Measurements from ENCODE around the gene FNIP1. TPM values are rescaled to one million over a fixed set of nuclear protein-coding genes. Genes with fewer than 3 reads are reported as not detected.

Gene FNIP1
- total and polyA plus RNA-seq, 2 experiments from 2014 or later, result 8.2 to 27.9 TPM

DNA sequence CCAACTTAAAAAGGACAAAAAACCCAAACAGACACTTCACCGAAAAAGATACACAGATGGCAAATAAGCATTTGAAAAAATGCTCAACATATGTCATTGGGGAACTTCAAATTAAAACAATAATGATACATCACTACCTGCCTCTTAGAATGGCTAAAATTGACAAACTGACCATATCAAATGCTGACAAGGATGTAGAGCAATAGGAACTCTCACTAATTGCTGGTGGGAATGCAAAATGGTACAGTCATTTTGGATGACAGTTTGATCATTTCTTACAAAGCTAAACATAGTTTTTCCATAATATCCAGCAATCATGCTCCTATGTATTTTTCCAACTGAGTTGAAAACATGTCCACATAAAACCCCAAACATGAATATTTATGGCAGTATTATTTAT is 102.9 kb downstream of the FNIP1 start:
- no peaks in the 10 kb centered on the region for H3K36me3 ChIP-seq (ENCODE audit: insufficient read depth)
- H3F3A ChIP-seq (replicated peaks; ENCODE audit: low read depth), result no peaks in the 10 kb centered on the region
- Mint-ChIP-seq H3K27ac (no peak overlapping the region), H3K36me3 (ENCODE audit: low read depth) (peaks cover 21% of the 10 kb centered on the region), H3K9me3 (no peaks in the 10 kb centered on the region), H3K4me1 (no peaks in the 10 kb centered on the region), H3K27me3 (ENCODE audit: insufficient read depth, low read depth, poor library complexity) (no peaks in the 10 kb centered on the region), H3K4me3 (no peak overlapping the region)
- no peaks in the 10 kb centered on the region for H4K20me1 ChIP-seq (replicated peaks; ENCODE audit: insufficient read depth)
- no peak overlapping the region for H3K27ac ChIP-seq (ENCODE audit: low read depth)
- H3K79me2 ChIP-seq (replicated peaks; ENCODE audit: insufficient read depth), result no peaks in the 10 kb centered on the region
- no peak overlapping the region for H3K4me3 ChIP-seq
- no peak for DNase-seq (ENCODE audit: low spot score)
- H3K4me1 ChIP-seq (ENCODE audit: insufficient read depth), result no peaks in the 10 kb centered on the region
- no peak overlapping the region for H2AFZ ChIP-seq
- H3K27me3 ChIP-seq (ENCODE audit: insufficient read depth), result no peaks in the 10 kb centered on the region
- no peak overlapping the region for H3K4me2 ChIP-seq
- TF ChIP-seq EZH2phosphoT487 (IDR thresholded peaks at IDR 0.05; ENCODE audit: unreplicated experiment), result no peak
- no peak for TF ChIP-seq CREB1 (CRISPR knock-in tag; IDR thresholded peaks at IDR 0.05; ENCODE audit: low read depth)
- no peak for TF ChIP-seq JUNB (IDR thresholded peaks at IDR 0.05; ENCODE audit: unreplicated experiment)
- TF ChIP-seq NANOG (IDR thresholded peaks at IDR 0.05; ENCODE audit: borderline replicate concordance), result no peak
- no peak for TF ChIP-seq POLR2AphosphoS5 (IDR thresholded peaks at IDR 0.05; ENCODE audit: low read depth)
- no peak for TF ChIP-seq EZH2 (IDR thresholded peaks at IDR 0.05; ENCODE audit: low read depth, unreplicated experiment)
- TF ChIP-seq, protein P1, sequence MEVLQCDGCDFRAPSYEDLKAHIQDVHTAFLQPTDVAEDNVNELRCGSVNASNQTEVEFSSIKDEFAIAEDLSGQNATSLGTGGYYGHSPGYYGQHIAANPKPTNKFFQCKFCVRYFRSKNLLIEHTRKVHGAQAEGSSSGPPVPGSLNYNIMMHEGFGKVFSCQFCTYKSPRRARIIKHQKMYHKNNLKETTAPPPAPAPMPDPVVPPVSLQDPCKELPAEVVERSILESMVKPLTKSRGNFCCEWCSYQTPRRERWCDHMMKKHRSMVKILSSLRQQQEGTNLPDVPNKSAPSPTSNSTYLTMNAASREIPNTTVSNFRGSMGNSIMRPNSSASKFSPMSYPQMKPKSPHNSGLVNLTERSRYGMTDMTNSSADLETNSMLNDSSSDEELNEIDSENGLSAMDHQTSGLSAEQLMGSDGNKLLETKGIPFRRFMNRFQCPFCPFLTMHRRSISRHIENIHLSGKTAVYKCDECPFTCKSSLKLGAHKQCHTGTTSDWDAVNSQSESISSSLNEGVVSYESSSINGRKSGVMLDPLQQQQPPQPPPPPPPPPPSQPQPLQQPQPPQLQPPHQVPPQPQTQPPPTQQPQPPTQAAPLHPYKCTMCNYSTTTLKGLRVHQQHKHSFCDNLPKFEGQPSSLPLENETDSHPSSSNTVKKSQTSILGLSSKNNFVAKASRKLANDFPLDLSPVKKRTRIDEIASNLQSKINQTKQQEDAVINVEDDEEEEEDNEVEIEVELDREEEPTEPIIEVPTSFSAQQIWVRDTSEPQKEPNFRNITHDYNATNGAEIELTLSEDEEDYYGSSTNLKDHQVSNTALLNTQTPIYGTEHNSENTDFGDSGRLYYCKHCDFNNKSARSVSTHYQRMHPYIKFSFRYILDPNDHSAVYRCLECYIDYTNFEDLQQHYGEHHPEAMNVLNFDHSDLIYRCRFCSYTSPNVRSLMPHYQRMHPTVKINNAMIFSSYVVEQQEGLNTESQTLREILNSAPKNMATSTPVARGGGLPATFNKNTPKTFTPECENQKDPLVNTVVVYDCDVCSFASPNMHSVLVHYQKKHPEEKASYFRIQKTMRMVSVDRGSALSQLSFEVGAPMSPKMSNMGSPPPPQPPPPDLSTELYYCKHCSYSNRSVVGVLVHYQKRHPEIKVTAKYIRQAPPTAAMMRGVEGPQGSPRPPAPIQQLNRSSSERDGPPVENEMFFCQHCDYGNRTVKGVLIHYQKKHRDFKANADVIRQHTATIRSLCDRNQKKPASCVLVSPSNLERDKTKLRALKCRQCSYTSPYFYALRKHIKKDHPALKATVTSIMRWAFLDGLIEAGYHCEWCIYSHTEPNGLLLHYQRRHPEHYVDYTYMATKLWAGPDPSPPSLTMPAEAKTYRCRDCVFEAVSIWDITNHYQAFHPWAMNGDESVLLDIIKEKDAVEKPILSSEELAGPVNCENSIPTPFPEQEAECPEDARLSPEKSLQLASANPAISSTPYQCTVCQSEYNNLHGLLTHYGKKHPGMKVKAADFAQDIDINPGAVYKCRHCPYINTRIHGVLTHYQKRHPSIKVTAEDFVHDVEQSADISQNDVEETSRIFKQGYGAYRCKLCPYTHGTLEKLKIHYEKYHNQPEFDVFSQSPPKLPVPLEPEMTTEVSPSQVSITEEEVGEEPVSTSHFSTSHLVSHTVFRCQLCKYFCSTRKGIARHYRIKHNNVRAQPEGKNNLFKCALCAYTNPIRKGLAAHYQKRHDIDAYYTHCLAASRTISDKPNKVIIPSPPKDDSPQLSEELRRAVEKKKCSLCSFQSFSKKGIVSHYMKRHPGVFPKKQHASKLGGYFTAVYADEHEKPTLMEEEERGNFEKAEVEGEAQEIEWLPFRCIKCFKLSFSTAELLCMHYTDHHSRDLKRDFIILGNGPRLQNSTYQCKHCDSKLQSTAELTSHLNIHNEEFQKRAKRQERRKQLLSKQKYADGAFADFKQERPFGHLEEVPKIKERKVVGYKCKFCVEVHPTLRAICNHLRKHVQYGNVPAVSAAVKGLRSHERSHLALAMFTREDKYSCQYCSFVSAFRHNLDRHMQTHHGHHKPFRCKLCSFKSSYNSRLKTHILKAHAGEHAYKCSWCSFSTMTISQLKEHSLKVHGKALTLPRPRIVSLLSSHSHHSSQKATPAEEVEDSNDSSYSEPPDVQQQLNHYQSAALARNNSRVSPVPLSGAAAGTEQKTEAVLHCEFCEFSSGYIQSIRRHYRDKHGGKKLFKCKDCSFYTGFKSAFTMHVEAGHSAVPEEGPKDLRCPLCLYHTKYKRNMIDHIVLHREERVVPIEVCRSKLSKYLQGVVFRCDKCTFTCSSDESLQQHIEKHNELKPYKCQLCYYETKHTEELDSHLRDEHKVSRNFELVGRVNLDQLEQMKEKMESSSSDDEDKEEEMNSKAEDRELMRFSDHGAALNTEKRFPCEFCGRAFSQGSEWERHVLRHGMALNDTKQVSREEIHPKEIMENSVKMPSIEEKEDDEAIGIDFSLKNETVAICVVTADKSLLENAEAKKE (CRISPR knock-in tag; IDR thresholded peaks at IDR 0.05), result no peak
- no peak for TF ChIP-seq STAT1 (IDR thresholded peaks at IDR 0.05; ENCODE audit: unreplicated experiment)
- TF ChIP-seq, protein P2, sequence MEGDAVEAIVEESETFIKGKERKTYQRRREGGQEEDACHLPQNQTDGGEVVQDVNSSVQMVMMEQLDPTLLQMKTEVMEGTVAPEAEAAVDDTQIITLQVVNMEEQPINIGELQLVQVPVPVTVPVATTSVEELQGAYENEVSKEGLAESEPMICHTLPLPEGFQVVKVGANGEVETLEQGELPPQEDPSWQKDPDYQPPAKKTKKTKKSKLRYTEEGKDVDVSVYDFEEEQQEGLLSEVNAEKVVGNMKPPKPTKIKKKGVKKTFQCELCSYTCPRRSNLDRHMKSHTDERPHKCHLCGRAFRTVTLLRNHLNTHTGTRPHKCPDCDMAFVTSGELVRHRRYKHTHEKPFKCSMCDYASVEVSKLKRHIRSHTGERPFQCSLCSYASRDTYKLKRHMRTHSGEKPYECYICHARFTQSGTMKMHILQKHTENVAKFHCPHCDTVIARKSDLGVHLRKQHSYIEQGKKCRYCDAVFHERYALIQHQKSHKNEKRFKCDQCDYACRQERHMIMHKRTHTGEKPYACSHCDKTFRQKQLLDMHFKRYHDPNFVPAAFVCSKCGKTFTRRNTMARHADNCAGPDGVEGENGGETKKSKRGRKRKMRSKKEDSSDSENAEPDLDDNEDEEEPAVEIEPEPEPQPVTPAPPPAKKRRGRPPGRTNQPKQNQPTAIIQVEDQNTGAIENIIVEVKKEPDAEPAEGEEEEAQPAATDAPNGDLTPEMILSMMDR (conservative IDR thresholded peaks at IDR 0.05; ENCODE audit: low read depth in 2 of 2), result no peak
- TF ChIP-seq ZNF331 (CRISPR knock-in tag; IDR thresholded peaks at IDR 0.05; ENCODE audit: low read depth), result no peak
- TF ChIP-seq, protein P3, sequence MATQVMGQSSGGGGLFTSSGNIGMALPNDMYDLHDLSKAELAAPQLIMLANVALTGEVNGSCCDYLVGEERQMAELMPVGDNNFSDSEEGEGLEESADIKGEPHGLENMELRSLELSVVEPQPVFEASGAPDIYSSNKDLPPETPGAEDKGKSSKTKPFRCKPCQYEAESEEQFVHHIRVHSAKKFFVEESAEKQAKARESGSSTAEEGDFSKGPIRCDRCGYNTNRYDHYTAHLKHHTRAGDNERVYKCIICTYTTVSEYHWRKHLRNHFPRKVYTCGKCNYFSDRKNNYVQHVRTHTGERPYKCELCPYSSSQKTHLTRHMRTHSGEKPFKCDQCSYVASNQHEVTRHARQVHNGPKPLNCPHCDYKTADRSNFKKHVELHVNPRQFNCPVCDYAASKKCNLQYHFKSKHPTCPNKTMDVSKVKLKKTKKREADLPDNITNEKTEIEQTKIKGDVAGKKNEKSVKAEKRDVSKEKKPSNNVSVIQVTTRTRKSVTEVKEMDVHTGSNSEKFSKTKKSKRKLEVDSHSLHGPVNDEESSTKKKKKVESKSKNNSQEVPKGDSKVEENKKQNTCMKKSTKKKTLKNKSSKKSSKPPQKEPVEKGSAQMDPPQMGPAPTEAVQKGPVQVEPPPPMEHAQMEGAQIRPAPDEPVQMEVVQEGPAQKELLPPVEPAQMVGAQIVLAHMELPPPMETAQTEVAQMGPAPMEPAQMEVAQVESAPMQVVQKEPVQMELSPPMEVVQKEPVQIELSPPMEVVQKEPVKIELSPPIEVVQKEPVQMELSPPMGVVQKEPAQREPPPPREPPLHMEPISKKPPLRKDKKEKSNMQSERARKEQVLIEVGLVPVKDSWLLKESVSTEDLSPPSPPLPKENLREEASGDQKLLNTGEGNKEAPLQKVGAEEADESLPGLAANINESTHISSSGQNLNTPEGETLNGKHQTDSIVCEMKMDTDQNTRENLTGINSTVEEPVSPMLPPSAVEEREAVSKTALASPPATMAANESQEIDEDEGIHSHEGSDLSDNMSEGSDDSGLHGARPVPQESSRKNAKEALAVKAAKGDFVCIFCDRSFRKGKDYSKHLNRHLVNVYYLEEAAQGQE (IDR thresholded peaks at IDR 0.05; ENCODE audit: unreplicated experiment), result no peak
- TF ChIP-seq, protein P4, sequence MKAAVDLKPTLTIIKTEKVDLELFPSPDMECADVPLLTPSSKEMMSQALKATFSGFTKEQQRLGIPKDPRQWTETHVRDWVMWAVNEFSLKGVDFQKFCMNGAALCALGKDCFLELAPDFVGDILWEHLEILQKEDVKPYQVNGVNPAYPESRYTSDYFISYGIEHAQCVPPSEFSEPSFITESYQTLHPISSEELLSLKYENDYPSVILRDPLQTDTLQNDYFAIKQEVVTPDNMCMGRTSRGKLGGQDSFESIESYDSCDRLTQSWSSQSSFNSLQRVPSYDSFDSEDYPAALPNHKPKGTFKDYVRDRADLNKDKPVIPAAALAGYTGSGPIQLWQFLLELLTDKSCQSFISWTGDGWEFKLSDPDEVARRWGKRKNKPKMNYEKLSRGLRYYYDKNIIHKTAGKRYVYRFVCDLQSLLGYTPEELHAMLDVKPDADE (IDR thresholded peaks at IDR 0.05), result no peak
- no peak for TF ChIP-seq ZNF114 (CRISPR knock-in tag; IDR thresholded peaks at IDR 0.05)
- no peak for ATAC-seq
- H3K9me2 ChIP-seq (ENCODE audit: insufficient read depth), result no peaks in the 10 kb centered on the region

All from GM23338 (cell line).